ENCODE measurements around the gene CAMK2A.
A peak's percentile ranks its signal among the peaks of the same experiment; 100 is the strongest.

Gene CAMK2A

GRCh38 chr5:150315245-150315644 lies 25.7 kb upstream of the CAMK2A start:
- DNase-seq = no peak

- no peak for DNase-seq
These were observed 24.5 kb upstream of the CAMK2A start for GRCh38 chr5:150313921-150314716.

- no peak for DNase-seq
These were observed 23.9 kb upstream of the CAMK2A start for GRCh38 chr5:150313501-150313900.

GRCh38 chr5:150312518-150312917 lies 22.9 kb upstream of the CAMK2A start:
- DNase-seq = no peak

- DNase-seq = no peak
These were observed 21.6 kb upstream of the CAMK2A start for GRCh38 chr5:150311015-150311692.

- no peak for DNase-seq
These were observed 20.7 kb upstream of the CAMK2A start for GRCh38 chr5:150310246-150310645.

GRCh38 chr5:150309886-150310239 lies 20.3 kb upstream of the CAMK2A start:
- DNase-seq = no peak

GRCh38 chr5:150309101-150309885 lies 19.7 kb upstream of the CAMK2A start:
- peak; percentile 5 for DNase-seq

GRCh38 chr5:150307617-150308426 lies 18.2 kb upstream of the CAMK2A start:
- no peak for DNase-seq

- DNase-seq = no peak
These were observed 17.2 kb upstream of the CAMK2A start for GRCh38 chr5:150306775-150307174.

- no peak for DNase-seq
These were observed 16.0 kb upstream of the CAMK2A start for GRCh38 chr5:150305557-150305956.

- no peak for DNase-seq
These were observed 15.5 kb upstream of the CAMK2A start for GRCh38 chr5:150305095-150305494.

- DNase-seq = no peak
These were observed 15.0 kb upstream of the CAMK2A start for GRCh38 chr5:150304481-150305081.

GRCh38 chr5:150303660-150304386 lies 14.2 kb upstream of the CAMK2A start:
- no peak for DNase-seq

GRCh38 chr5:150303070-150303615 lies 13.6 kb upstream of the CAMK2A start:
- no peak for DNase-seq

- no peak for DNase-seq
These were observed 12.9 kb upstream of the CAMK2A start, which contains the start of gene ARSI for GRCh38 chr5:150302301-150303069. Gene ARSI (minus strand): TSS chr5:150302905. CDS start chr5:150302373, 532 bp downstream.

GRCh38 chr5:150301901-150302300 lies 12.3 kb upstream of the CAMK2A start:
- DNase-seq = no peak

GRCh38 chr5:150301170-150301505 lies 11.6 kb upstream of the CAMK2A start:
- DNase-seq = no peak

- no peak for DNase-seq
These were observed 11.1 kb upstream of the CAMK2A start for GRCh38 chr5:150300496-150301169.
